ENCODE measurements around the gene THOC6. TPM values are rescaled to one million over a fixed set of nuclear protein-coding genes. Genes with fewer than 3 reads are reported as not detected.
A peak's percentile ranks its signal among the peaks of the same experiment; 100 is the strongest.

The THOC6 gene
- total and polyA plus RNA-seq, 9 of the 15 experiments (the other 6 are each of a cell fraction or from before 2014, with no cell fraction given), result 2.5 to 65.4 (median 42.3) TPM

DNA sequence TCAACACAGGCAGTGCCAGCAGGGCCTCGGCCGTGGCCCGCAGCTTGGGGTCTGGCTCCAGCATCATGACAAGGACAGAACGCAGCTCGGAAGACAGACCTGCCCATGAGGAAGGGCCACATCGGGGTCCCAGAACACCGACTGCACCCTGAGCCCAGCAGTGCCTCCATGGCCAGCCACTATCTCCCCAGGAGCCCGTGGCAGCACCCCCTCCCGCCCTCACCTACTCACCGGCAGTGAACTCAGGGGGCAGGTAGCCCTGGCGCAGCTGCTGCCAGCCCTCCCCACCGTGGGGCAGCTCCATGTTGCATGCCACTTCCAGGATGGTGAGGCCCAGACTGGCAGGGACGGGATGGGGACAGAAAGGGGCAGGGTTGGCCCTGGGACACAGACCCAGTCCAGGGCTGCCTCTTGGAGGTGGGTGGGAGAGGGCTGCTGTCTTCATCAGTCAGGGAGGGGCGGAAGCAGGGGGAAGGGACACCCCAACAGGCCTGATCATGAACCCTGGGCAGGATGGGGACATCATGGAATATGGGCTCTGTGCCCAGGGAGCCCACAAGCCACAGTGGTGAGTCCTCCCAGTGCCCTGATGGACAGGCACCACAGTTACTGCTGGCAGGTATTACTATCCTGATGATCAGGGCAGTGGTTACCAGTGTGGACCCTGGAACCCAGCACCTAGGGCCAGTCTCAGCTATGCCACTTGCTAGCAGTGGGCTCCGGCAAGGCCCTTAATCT lies 49.3 kb upstream of the THOC6 start (continued):
- TF ChIP-seq TFAP4 (CRISPR knock-in tag; IDR thresholded peaks at IDR 0.05; ENCODE audit: borderline replicate concordance) (no peak), POLR2A (conservative IDR thresholded peaks at IDR 0.05) (peak; percentile 57), HMGN3 (IDR thresholded peaks at IDR 0.05; ENCODE audit: borderline replicate concordance, extremely low read depth, insufficient read length, low read depth, low read length) (no peak), SMARCB1 (IDR thresholded peaks at IDR 0.05; ENCODE audit: insufficient read length, low read depth) (no peak), ETV1 (tag; conservative IDR thresholded peaks at IDR 0.05; ENCODE audit: low read depth) (no peak), ZNF354B (CRISPR knock-in tag; IDR thresholded peaks at IDR 0.05) (no peak), POLR2AphosphoS2 (IDR thresholded peaks at IDR 0.05; ENCODE audit: low read length) (peak; percentile 82; the same call in 1 of the 2 replicates), COPS2 (conservative IDR thresholded peaks at IDR 0.05) (no peak), MCM3 (IDR thresholded peaks at IDR 0.05) (no peak), HIVEP1 (CRISPR knock-in tag; IDR thresholded peaks at IDR 0.05) (no peak), TGIF2 (CRISPR knock-in tag; IDR thresholded peaks at IDR 0.05) (no peak), NR0B1 (IDR thresholded peaks at IDR 0.05; ENCODE audit: partially characterized antibody) (no peak), SIRT6 (IDR thresholded peaks at IDR 0.05; ENCODE audit: low read depth, low read length) (peak; percentile 78), MAFF (IDR thresholded peaks at IDR 0.05; ENCODE audit: low read length) (no peak), HMBOX1 (IDR thresholded peaks at IDR 0.05) (no peak), POLR3G (IDR thresholded peaks at IDR 0.05; ENCODE audit: extremely low read depth, insufficient read length, insufficient replicate concordance) (no peak), RBM34 (IDR thresholded peaks at IDR 0.05; ENCODE audit: borderline replicate concordance, insufficient read depth, low read length) (no peak), POLR2G (IDR thresholded peaks at IDR 0.05; ENCODE audit: low read depth, low read length) (peak; percentile 71), EWSR1 (IDR thresholded peaks at IDR 0.05; ENCODE audit: borderline replicate concordance, low read depth, partially characterized antibody) (no peak)
- TF ChIP-seq, protein P1, sequence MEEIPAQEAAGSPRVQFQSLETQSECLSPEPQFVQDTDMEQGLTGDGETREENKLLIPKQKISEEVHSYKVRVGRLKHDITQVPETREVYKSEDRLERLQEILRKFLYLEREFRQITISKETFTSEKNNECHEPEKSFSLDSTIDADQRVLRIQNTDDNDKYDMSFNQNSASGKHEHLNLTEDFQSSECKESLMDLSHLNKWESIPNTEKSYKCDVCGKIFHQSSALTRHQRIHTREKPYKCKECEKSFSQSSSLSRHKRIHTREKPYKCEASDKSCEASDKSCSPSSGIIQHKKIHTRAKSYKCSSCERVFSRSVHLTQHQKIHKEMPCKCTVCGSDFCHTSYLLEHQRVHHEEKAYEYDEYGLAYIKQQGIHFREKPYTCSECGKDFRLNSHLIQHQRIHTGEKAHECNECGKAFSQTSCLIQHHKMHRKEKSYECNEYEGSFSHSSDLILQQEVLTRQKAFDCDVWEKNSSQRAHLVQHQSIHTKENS (CRISPR knock-in tag; IDR thresholded peaks at IDR 0.05), result no peak
- TF ChIP-seq, protein P2, sequence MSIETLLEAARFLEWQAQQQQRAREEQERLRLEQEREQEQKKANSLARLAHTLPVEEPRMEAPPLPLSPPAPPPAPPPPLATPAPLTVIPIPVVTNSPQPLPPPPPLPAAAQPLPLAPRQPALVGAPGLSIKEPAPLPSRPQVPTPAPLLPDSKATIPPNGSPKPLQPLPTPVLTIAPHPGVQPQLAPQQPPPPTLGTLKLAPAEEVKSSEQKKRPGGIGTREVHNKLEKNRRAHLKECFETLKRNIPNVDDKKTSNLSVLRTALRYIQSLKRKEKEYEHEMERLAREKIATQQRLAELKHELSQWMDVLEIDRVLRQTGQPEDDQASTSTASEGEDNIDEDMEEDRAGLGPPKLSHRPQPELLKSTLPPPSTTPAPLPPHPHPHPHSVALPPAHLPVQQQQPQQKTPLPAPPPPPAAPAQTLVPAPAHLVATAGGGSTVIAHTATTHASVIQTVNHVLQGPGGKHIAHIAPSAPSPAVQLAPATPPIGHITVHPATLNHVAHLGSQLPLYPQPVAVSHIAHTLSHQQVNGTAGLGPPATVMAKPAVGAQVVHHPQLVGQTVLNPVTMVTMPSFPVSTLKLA (conservative IDR thresholded peaks at IDR 0.05), result no peak
- TF ChIP-seq, protein P3, sequence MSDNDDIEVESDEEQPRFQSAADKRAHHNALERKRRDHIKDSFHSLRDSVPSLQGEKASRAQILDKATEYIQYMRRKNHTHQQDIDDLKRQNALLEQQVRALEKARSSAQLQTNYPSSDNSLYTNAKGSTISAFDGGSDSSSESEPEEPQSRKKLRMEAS (CRISPR knock-in tag; IDR thresholded peaks at IDR 0.05), result no peak

Measured in K562 (cell line).